HG03565 (cell line): ENCODE data around the gene GPC6.
"Not testable (repeated sequence)": the region's sequence is repeated elsewhere in the genome, so short reads cannot be mapped to it uniquely, and the experiment has no call there.

Source experiments
- ATAC-seq: cut with Tn5 transposase; IDR thresholded peaks from one replicate; pipeline ENCODE4 v1.9.1; 2021; ENCODE audit warnings: mild to moderate bottlenecking, moderate library complexity; ENCODE audit not compliant: unreplicated experiment

Gene GPC6

GRCh38 chr13:94256721-94257120, 1030.1 kb downstream of the GPC6 start:
- ATAC-seq, result no peak

GRCh38 chr13:94259984-94260383, 1033.4 kb downstream of the GPC6 start:
- ATAC-seq, result no peak

- ATAC-seq, result no peak
These were observed 1034.6 kb downstream of the GPC6 start for GRCh38 chr13:94261163-94261562.

GRCh38 chr13:94263038-94263437, 1036.4 kb downstream of the GPC6 start:
- ATAC-seq, result no peak

- no peak for ATAC-seq
These were observed 1041.2 kb downstream of the GPC6 start for GRCh38 chr13:94267581-94268366.

GRCh38 chr13:94268661-94269060, 1042.1 kb downstream of the GPC6 start:
- ATAC-seq, result no peak

- no peak for ATAC-seq
These were observed 1043.0 kb downstream of the GPC6 start for GRCh38 chr13:94269557-94269956.

GRCh38 chr13:94270556-94270955, 1043.9 kb downstream of the GPC6 start:
- ATAC-seq, result no peak

- no peak for ATAC-seq
These were observed 1045.4 kb downstream of the GPC6 start for GRCh38 chr13:94272038-94272437.

- no peak for ATAC-seq
These were observed 1053.7 kb downstream of the GPC6 start for GRCh38 chr13:94280349-94280748.

- ATAC-seq, result no peak
These were observed 1054.2 kb downstream of the GPC6 start for GRCh38 chr13:94280845-94281244.

GRCh38 chr13:94286581-94286980, 1060.0 kb downstream of the GPC6 start:
- ATAC-seq, result no peak

GRCh38 chr13:94291631-94292322, 1065.2 kb downstream of the GPC6 start:
- no peak for ATAC-seq

GRCh38 chr13:94292323-94292640, 1065.7 kb downstream of the GPC6 start:
- ATAC-seq, result no peak

GRCh38 chr13:94296471-94296870, 1069.9 kb downstream of the GPC6 start:
- no peak for ATAC-seq

GRCh38 chr13:94298346-94298745, 1071.7 kb downstream of the GPC6 start:
- no peak for ATAC-seq

- ATAC-seq, result no peak
These were observed 1073.8 kb downstream of the GPC6 start for GRCh38 chr13:94300401-94300800.

GRCh38 chr13:94301487-94301886, 1074.9 kb downstream of the GPC6 start:
- no peak for ATAC-seq

GRCh38 chr13:94302847-94303565, 1076.4 kb downstream of the GPC6 start:
- ATAC-seq, result not testable (repeated sequence)

GRCh38 chr13:94303644-94304174, 1077.1 kb downstream of the GPC6 start:
- ATAC-seq, result no peak

GRCh38 chr13:94305033-94305432, 1078.4 kb downstream of the GPC6 start:
- no peak for ATAC-seq

GRCh38 chr13:94305463-94305862, 1078.9 kb downstream of the GPC6 start:
- ATAC-seq, result no peak
